Measurements from ENCODE around the gene SGPP2.

DNA sequence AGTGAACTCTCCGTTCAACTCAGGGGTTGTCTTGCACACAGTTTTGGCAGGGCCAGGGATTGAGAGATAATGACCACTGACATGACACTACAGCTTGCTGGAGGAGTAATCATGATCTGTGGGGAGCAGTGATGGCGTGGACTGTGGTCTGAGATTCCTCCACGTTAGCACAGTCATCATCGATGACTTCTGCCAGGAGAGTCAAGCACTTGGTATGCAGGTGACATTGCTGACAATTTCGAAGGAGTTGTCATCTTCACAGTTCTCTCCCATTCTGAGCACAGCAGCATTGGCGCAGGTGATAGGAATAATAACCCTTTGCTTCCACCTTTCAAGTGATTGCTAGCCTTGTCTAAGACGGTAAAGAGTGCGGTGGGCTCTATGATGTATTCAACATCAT is 79.8 kb downstream of the SGPP2 start:
- TF ChIP-seq, protein P1, sequence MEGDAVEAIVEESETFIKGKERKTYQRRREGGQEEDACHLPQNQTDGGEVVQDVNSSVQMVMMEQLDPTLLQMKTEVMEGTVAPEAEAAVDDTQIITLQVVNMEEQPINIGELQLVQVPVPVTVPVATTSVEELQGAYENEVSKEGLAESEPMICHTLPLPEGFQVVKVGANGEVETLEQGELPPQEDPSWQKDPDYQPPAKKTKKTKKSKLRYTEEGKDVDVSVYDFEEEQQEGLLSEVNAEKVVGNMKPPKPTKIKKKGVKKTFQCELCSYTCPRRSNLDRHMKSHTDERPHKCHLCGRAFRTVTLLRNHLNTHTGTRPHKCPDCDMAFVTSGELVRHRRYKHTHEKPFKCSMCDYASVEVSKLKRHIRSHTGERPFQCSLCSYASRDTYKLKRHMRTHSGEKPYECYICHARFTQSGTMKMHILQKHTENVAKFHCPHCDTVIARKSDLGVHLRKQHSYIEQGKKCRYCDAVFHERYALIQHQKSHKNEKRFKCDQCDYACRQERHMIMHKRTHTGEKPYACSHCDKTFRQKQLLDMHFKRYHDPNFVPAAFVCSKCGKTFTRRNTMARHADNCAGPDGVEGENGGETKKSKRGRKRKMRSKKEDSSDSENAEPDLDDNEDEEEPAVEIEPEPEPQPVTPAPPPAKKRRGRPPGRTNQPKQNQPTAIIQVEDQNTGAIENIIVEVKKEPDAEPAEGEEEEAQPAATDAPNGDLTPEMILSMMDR (IDR thresholded peaks at IDR 0.05), result no peak
- no peak for TF ChIP-seq ZFX (IDR thresholded peaks at IDR 0.05; ENCODE audit: borderline replicate concordance)

Data from 22Rv1 (cell line).